ENCODE results near the gene WDFY1.

DNA sequence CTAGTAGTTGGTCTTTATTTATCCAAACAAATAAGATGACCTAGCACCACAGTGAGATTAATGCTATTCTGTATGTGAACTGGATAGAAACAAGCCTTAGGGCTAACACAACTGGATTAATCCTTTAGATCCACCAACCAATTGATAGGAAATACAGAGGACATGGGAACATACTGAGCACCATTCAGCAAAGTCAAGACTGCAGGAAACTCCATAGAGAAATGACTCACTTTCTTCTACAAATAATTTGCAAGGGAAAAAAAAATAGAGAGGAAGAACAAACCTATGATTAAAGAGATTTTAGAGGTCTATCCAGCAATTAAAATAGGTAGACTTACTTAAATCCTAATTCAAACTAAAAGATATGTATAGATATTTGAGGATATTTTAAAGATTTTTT lies 23.9 kb downstream of the WDFY1 start:
- TF ChIP-seq ZNF8 (CRISPR knock-in tag; IDR thresholded peaks at IDR 0.05) = no peak
- no peak for TF ChIP-seq ZNF70 (CRISPR knock-in tag; IDR thresholded peaks at IDR 0.05)
- TF ChIP-seq, protein P1, sequence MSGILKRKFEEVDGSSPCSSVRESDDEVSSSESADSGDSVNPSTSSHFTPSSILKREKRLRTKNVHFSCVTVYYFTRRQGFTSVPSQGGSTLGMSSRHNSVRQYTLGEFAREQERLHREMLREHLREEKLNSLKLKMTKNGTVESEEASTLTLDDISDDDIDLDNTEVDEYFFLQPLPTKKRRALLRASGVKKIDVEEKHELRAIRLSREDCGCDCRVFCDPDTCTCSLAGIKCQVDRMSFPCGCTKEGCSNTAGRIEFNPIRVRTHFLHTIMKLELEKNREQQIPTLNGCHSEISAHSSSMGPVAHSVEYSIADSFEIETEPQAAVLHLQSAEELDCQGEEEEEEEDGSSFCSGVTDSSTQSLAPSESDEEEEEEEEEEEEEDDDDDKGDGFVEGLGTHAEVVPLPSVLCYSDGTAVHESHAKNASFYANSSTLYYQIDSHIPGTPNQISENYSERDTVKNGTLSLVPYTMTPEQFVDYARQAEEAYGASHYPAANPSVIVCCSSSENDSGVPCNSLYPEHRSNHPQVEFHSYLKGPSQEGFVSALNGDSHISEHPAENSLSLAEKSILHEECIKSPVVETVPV (CRISPR knock-in tag; IDR thresholded peaks at IDR 0.05) = no peak

Data from SK-N-SH treated with all-trans-retinoic acid at 6 μM for 48 hours (cell line).